ENCODE results near the gene KRTAP13-3. TPM values are rescaled to one million over a fixed set of nuclear protein-coding genes. Genes with fewer than 3 reads are reported as not detected.

Gene KRTAP13-3
- total and polyA plus RNA-seq, 2 of the 13 experiments (the other 11 are each of a cell fraction or from before 2014, with no cell fraction given): not detected

- intact Hi-C loops (cut with micrococcal nuclease; ENCODE audit: unreplicated experiment) (no loop called here), in situ Hi-C loops (cut with HindIII; ENCODE audit: extremely low pct_ligation_motif_present, low pct_unique_long_range_greater_than_20kb) (no loop called here)
- Histone ChIP-seq H2AFZ (ENCODE audit: low read length) (no peak within 1 kb of the TSS), H3K9ac (ENCODE audit: insufficient read depth, low read depth, low read length) (no peak within 1 kb of the TSS), H3K36me3 (replicated peaks in 1 of 2; ENCODE audit: control insufficient read depth in 1 of 2, insufficient read depth in 2 of 2, low read length in 2 of 2) (no peaks in the 10 kb centered on the region), H4K20me1 (ENCODE audit: insufficient read depth, low read length) (no peaks in the 10 kb centered on the region), H3K4me3 (replicated peaks in 1 of 3; ENCODE audit: insufficient read depth in 1 of 3, low read depth in 2 of 3, low read length in 3 of 3) (no peak within 1 kb of the TSS), H3K4me1 (ENCODE audit: insufficient read depth, low read length) (no peaks in the 10 kb centered on the region), H3K27me3 (ENCODE audit: control insufficient read depth in 1 of 2, insufficient read depth in 2 of 2, low read length in 2 of 2) (no peaks in the 10 kb centered on the region), H3K27ac (ENCODE audit: extremely low read length, insufficient read depth, low read length) (no peak within 1 kb of the TSS), H3K9me3 (ENCODE audit: low read length) (peaks cover 87% of the 10 kb centered on the region), H3K4me2 (ENCODE audit: low read depth, low read length) (no peak within 1 kb of the TSS), H3K79me2 (ENCODE audit: insufficient read depth, low read length) (no peaks in the 10 kb centered on the region)
- FAIRE-seq: no peak
- ATAC-seq: no peak
- TF ChIP-seq TCF7L2 (IDR thresholded peaks at IDR 0.05; ENCODE audit: low read depth, low read length): no peak
- no peak for TF ChIP-seq KDM6A (CRISPR knock-in tag; IDR thresholded peaks at IDR 0.05; ENCODE audit: low read depth)
- TF ChIP-seq SP140L (CRISPR knock-in tag; IDR thresholded peaks at IDR 0.05; ENCODE audit: borderline replicate concordance): no peak
- no peak for TF ChIP-seq ADNP (CRISPR knock-in tag; IDR thresholded peaks at IDR 0.05)
- no peak for TF ChIP-seq ZSCAN12 (CRISPR knock-in tag; IDR thresholded peaks at IDR 0.05)
- no peak for TF ChIP-seq RBAK (CRISPR knock-in tag; IDR thresholded peaks at IDR 0.05)
- TF ChIP-seq PPARG (CRISPR knock-in tag; conservative IDR thresholded peaks at IDR 0.05): no peak
- BruUV-seq (replicated peaks): no TSS peak
- 53% methylated on average over 5 of the region's 5 CpGs for WGBS (ENCODE audit: low lambda C conversion rate)
- ChIA-PET CTCF (ENCODE audit: low intra/inter-chr PET ratio, low total read pairs) (no interaction called here), POLR2A (no interaction called here)
- DNase-seq (ENCODE audit: low spot score): no peak
Measured at GRCh38 chr21:30439975-30440374, 14.2 kb upstream of the KRTAP13-3 start, which contains the start of gene KRTAP15-1. KRTAP15-1 (plus strand) TSS chr21:30440275; CDS start chr21:30440328, 53 bp downstream.

DNA sequence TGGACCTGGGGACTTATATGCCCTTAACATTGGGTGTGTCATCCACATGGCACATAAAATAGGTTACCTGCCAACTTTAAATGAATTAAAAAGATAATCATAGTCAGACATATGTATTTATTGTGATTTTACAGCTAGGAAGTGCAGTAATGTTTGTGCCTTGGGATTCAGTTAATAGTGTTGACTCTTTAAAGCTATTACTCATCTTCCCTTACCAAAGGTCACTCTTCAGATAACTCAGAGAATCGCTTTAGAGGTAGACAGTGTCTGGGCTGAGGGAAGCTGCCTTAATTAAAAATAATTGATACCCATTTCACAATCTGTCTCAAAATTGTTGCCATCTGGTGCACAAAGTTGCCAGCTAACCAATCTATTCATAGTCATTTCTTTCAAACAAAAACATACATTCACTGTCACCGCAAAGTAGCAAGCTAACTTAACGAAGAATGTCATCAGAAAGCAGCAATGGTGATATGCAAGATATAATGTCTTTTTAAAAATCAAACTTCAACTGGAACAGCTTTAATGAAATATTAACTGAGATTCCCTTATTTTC lies 11.4 kb upstream of the KRTAP13-3 start:
- H3K9ac ChIP-seq (ENCODE audit: insufficient read depth, low read depth, low read length): no peak overlapping the region
- in situ Hi-C loops (cut with HindIII; ENCODE audit: extremely low pct_ligation_motif_present, low pct_unique_long_range_greater_than_20kb): no loop called here
- no peak for ATAC-seq
- FAIRE-seq: no peak
- CTCF ChIA-PET (ENCODE audit: low intra/inter-chr PET ratio, low total read pairs): no interaction called here
- no peaks in the 10 kb centered on the region for H3K79me2 ChIP-seq (ENCODE audit: insufficient read depth, low read length)
- no TSS peak for BruUV-seq (replicated peaks)
- H2AFZ ChIP-seq (ENCODE audit: low read length): no peak overlapping the region
- H3K36me3 ChIP-seq (replicated peaks in 1 of 2; ENCODE audit: control insufficient read depth in 1 of 2, insufficient read depth in 2 of 2, low read length in 2 of 2): no peaks in the 10 kb centered on the region
- H3K27ac ChIP-seq (ENCODE audit: extremely low read length, insufficient read depth, low read length): no peak overlapping the region
- H3K4me3 ChIP-seq (replicated peaks in 1 of 3; ENCODE audit: insufficient read depth in 1 of 3, low read depth in 2 of 3, low read length in 3 of 3): no peak overlapping the region
- H4K20me1 ChIP-seq (ENCODE audit: insufficient read depth, low read length): no peaks in the 10 kb centered on the region
- H3K4me1 ChIP-seq (ENCODE audit: insufficient read depth, low read length): no peaks in the 10 kb centered on the region
- H3K9me3 ChIP-seq (ENCODE audit: low read length): peaks cover 73% of the 10 kb centered on the region
- intact Hi-C loops (cut with micrococcal nuclease; ENCODE audit: unreplicated experiment): no loop called here
- no peaks in the 10 kb centered on the region for H3K27me3 ChIP-seq (ENCODE audit: control insufficient read depth in 1 of 2, insufficient read depth in 2 of 2, low read length in 2 of 2)
- POLR2A ChIA-PET: no interaction called here
- no peak overlapping the region for H3K4me2 ChIP-seq (ENCODE audit: low read depth, low read length)
- DNase-seq (ENCODE audit: low spot score): no peak
- WGBS (ENCODE audit: low lambda C conversion rate): 26% methylated on average over 3 of the region's 3 CpGs
- TF ChIP-seq TBL1XR1 (IDR thresholded peaks at IDR 0.05; ENCODE audit: borderline replicate concordance, low read length, partially characterized antibody) (no peak), SCMH1 (CRISPR knock-in tag; IDR thresholded peaks at IDR 0.05; ENCODE audit: borderline replicate concordance) (no peak), GRHL1 (CRISPR knock-in tag; conservative IDR thresholded peaks at IDR 0.05) (no peak), RBM39 (IDR thresholded peaks at IDR 0.05; ENCODE audit: low read depth, low read length, poor library complexity, severe bottlenecking) (no peak), SRY (CRISPR knock-in tag; IDR thresholded peaks at IDR 0.05) (no peak), ZBTB49 (CRISPR knock-in tag; IDR thresholded peaks at IDR 0.05; ENCODE audit: borderline replicate concordance) (no peak), DRAP1 (CRISPR knock-in tag; IDR thresholded peaks at IDR 0.05) (no peak), ZNF598 (CRISPR knock-in tag; IDR thresholded peaks at IDR 0.05; ENCODE audit: borderline replicate concordance) (no peak)

All from HepG2 (cell line).